Stimulated activated CD8-positive, alpha-beta memory T cell treated with anti-CD3 and anti-CD28 coated beads, Interleukin-15, amount 100 ng/mL, for 48 hours (primary cell): ENCODE measurements around the gene POU6F2.

Experiments
- DNase-seq, 2 donors: peaks; one replicate each; pipeline ENCODE4 v3.0.0-alpha.2; 2020; ENCODE audit warnings: low read depth in 2 of 2

The POU6F2 gene

DNA sequence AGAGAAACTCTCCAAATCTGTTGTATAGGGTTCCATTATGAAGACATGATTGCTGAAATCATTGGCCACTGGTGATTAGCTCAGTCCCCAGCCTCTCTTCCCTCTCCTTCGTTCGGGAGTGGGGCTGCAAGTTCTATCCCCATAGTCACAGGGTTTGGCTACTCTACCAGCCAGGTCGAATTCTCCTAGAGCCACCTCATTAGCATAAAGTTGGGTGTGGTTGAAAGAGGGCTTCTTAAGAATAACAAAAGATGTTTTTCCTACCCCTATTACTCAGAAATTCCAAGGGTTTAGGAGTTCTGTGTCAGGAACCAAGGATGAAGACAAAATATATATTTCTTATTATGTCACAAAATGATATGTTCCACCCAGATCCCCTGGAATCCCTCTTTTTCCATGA lies 422.3 kb downstream of the POU6F2 start:
- no peak for DNase-seq

DNA sequence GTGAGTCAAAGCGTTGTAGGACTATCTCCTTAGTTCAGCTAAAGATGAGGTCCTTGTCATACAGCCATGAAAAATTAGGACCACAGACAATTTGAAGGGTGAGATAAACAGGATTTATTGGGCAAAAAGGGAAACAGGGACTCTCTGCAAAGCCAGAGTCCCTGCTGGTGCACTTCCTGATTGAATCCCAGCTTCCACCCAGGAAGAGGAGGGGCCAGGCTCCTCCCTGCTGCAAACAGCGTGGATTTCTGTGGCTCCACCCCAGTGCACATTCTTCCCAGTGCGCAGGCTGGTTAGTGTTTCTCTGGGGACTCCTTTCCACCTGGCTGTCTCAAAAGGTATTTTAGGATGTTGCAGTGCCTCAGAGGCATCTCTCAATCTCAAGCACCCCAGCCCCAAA lies 423.1 kb downstream of the POU6F2 start:
- DNase-seq: no peak

DNA sequence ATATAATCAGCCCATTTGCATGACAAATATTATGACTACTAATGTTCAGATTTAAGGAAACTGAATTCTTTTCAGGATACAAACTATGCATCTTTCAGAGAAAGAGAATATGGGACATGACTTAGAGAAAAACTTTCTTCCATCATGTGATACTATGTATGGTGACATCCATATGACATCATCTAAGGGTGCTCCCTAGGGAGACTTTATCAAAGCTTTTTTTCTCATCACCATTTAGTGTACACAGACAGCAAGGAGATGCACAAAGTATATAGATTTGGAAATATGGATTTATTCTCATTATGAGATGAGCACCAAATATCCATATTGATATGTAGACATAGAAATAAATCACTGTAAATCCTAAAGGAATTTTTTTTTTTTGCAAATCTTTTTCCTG lies 424.3 kb downstream of the POU6F2 start:
- no peak for DNase-seq

DNA sequence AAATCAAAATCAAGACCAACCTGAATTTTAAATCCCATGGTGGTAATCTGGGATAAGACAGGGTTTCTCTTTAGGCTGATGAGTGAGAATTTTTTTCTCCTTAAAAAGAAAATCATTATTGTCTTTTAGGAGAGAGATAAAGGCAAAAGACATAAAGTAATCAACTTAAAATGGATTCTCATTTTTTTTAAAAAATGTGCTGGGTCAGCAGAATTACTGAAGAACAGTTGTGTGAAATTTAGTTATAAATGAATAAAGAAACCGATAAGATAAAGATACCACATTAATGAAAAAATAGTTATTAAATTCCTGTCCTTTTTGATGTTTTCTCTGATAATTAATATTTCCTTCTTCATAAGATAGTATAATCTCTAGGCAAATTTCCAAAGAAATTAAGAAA lies 427.2 kb downstream of the POU6F2 start:
- no peak for DNase-seq

DNA sequence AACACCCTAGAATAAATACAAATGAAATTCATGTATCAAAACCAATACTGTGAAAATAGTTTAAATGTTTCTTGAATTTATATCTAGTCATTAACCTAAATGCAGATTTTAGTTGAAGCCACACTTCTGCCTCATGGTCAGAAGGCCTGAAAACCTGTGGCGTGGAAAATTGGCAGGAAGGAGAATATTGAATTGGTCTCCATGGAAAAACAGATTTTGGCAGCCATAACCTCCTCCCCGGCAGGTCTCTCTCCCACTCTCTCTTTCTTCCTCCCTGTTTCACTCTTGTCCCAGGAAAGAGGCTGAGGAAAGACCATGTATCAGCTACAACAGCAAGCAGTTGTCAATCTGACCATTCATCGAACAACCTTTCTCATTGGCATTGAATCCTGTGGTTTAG lies 427.9 kb downstream of the POU6F2 start:
- DNase-seq: no peak

DNA sequence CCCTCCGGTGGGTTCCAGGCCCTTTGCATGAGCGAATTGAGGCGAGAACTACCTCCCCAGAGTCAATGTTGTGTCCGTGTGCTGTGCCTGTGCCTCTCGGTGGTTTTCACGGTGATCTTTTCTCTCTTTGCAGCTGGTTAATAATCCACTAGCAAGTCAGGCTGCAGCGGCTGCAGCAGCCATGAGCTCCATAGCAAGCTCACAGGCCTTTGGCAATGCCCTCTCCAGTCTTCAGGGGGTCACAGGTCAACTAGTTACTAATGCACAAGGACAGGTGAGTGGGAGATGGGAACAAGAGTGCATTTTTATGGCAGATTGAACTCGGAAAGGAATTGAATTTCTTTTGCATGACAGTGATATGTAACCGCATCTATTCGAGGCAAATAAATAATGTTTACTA lies 428.8 kb downstream of the POU6F2 start:
- DNase-seq: no peak

DNA sequence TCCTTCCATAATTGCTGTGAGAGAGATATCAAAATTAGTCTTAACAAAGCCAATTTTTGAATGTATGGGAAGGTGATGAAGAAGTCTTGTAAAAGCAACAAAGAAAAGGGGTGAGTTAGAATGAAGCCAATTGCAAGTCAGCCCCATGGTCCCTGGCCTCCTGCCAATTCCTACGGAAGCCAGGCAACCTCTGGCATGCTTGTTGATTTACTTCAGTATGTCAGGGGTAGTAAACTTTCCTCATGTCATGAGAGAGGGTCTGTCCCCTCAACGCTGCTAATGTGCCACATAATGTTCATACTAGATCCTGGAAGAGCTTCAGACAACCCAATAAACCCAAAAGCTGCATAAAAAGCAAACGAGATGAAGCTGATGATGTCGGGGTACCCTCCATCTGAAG lies 429.4 kb downstream of the POU6F2 start:
- DNase-seq: no peak

DNA sequence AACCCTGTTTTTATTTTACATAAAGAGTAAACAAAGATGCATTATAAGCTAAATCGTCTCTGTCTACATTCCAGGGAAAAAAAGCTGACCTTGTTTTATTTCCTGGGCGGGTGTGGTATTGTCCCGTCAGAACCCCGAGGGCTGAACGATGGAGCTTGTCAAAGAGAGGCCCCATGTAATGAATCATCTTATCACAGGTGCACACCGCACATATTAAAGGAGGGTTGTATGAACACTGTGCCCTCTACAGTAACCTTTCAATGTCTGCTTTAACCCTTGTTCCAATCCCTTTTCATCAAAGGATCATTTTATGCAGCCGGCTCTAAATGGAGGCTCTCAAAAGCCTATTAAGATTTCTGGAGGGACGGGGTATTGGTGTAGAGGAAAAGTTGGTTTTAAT lies 430.0 kb downstream of the POU6F2 start:
- no peak for DNase-seq

DNA sequence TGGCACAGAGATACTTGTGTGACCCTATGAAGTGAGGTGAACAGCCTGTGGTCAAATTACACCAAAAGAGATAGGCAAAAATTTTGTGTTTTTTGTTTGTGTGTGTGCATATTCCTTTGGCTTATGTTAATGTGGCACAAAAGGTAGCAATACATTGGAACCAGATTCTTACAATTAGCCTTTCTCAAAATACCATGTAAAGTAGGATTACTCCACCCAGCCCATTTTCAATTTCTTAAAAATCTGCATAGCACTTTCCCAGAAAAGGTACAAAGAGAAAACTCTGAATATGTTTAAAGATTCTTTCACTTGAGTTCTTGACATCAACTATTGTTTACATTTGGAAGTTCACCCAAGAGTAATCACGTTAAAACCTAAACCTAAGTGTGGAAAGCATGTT lies 431.2 kb downstream of the POU6F2 start:
- no peak for DNase-seq

DNA sequence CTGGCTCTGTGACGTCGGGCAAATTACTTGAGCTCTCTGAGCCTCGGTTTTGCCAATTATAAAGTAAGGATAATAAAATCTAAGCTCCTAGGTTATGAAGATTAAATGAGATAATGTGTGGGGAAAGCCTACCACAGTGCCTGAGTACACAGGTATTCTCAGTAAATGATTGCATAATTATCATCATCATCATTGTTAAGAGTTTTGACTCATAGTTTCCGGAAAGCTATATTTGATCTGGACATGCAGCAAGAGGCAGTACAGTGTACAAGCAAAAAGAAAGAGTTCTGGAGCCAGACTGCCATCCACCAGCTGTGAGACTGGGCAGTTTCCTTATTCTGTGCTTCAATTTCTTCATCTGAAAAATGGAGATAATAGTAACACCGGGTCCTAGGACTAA lies 432.9 kb downstream of the POU6F2 start:
- DNase-seq: no peak

DNA sequence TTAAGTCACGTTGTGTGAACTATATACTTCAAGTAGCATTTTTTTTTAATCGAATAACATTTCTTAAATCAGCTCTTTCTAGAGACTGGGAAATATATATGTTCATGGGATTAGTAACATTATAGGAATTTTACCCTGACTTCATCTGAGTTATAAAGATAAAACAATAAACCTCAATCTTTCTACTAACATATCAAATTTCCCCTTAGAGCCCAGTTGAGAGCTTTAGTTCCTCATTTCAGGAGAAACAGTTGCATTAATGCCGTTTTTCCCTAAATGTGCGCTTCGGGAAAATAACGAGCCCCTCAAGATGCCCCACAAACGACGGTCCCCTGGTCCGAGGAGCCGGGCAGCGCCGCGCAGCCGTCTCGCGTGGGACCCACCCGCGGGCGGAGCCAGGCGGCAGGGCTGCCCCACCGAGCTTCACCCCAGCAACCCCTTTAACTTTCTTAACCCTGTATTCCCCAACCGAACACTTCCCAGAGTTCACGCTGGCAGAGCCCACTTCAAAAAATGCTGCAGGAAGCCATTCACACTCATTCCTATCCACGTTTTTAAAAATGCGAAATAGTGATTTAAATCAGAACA lies 436.0 kb downstream of the POU6F2 start:
- no peak for DNase-seq

DNA sequence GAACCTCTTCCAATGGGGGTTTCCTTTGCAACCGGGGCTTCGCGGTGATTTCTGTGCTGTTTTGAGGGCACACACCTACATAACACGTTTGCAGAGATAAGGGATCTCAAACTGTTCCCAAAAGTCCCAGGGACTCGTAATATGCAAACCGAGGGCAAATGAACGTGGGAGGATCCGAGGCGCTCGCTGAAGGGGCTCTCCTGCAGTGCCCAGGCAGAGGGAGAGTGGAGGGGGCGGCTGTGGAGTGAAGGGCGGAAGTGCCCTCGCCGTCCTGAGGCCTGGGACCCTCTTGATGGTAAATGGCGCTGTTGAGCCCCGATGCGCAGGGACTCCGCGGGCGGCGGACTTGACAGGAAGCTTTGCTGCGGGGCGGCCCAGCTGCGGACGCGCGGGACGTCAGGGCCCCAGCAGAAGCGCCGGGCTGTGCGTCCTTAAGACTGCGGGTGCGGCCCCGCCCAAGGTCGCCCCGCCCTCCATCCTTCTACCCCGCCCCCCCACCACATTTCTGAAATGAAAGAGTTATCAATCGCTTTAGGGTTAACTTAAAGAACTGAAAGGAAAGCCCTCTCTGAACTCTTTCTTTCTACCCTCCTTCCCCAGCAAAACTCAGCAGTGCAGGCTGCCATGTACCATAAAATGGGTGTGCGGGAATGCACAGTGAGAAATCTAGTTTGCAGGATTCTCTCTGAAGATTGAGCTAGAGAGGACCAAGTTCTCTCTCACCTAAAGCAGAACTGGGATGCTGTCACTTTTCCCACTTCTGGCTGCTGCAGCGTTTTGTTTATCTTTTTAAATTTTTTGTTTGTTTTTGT lies 436.7 kb downstream of the POU6F2 start:
- peak; percentile 34 to 35 for DNase-seq

DNA sequence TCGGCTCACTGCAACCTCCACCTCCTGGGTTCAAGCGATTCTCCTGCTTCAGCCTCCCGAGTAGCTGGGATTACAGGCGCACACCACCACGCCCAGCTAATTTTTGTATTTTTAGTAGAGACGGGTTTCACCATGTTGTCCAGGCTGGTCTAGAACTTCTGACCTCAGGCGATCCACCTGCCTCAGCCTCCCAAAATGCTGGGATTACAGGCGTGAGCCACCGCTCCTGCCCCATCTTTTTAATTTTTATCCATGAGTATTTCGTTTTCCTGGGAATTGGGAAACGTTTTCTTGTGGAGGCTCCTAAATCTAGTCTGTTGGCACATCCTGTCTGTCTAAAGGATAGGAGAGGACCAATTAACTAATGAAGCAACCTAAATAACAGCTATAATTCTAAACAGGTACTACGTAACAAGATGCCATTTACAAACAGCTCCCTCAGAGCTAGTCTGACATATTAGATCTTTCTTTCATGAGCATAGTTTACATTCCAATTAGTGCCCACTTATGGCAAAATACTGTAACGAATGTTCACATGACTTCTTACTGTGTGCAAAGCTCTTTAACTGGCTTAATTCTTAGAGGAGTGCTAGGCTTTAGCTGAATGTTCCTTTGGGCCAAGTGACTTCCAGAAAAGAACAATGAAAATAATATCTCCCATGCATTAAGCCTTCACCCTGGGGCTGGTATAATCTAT lies 437.5 kb downstream of the POU6F2 start:
- no peak for DNase-seq

DNA sequence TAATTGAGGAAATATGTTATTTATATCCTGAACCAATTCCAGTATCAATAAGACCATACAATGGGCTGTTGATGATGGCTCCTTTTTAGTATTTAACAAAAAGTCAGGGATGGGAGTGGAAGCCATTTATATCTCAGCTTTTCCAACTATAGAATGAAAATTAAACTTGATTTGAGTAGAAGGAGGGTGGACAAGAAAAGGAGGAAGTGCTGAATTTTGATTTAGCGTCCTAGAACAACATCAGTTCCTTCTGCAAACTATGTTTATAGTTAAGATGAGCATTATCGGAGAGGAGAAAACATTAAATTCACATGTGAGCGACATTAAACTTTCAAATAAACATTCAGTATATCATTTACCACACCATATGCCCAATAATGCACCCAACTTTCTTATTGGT lies 439.2 kb downstream of the POU6F2 start:
- DNase-seq: no peak

DNA sequence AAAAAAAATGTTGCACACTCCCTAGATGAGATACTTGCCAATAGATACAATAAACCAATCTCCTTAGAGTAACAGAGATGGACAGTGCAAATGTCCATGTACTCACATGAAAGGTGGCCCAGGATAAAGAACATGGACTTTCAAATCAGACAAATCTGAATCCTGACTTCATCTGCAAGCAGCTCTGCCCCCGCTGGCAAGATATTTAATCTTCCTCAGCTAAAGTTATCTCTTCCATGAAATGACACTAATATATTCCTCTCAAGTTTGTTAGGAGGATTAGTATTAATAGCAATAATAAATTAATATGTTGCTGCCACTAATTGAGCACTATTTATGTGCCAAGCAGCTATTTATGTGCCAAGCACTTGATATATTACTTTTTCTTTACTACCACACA lies 439.9 kb downstream of the POU6F2 start:
- DNase-seq: no peak

DNA sequence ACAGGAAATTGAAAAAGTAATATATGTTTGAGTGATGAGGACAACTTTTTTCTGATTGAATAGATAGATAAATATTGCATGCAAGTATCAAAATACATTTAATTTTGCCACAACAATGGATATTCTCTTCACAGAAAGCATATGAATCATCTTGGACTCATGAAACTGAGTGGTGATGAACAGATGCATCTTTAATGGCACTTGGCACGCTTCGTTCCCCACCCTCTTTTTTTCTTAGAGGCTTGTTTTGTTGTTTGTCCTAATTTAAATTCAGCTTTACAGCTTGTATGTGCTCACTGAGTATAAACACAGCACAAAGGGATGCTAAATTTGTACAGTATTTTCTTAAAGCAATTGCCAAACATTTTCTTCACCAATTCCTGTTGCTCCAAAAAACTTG lies 443.5 kb downstream of the POU6F2 start:
- no peak for DNase-seq

DNA sequence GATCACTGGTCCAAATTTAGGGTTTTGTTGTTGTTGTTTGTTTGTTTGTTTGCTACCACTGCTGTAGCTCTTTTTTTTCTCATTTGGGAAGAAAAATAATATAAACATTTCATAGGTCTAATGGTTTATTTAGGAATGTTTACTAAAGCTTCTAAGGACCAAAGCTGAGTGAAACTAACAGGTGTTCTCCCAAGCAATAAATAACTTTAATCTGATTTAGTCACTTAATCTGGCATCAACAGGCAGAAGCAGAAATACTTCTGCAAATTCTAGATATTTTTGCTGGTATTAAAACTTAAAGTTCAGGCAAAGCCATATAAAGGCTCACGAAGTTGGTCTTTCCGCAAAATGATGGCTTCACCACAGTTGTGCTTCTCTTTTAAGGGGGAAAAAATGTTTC lies 444.0 kb downstream of the POU6F2 start:
- DNase-seq: no peak

DNA sequence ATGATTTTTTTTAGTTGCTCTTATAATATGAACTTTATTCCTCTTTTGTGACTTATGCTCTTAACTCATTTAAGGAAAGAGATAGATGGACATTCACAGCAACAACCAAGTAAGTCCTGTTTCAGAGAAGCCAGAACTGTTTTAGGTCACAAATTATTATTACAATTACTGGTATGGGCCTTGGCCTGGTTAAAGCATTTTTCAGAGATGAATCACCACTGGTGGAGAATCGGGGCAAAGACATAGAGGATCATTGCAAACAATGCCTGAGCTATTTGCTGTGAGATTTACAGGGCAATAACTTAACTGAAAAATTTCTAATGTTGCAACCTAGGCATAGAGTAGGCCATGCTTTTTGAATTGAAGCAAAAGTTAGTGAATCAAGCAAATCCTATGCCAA lies 450.5 kb downstream of the POU6F2 start:
- DNase-seq: no peak

DNA sequence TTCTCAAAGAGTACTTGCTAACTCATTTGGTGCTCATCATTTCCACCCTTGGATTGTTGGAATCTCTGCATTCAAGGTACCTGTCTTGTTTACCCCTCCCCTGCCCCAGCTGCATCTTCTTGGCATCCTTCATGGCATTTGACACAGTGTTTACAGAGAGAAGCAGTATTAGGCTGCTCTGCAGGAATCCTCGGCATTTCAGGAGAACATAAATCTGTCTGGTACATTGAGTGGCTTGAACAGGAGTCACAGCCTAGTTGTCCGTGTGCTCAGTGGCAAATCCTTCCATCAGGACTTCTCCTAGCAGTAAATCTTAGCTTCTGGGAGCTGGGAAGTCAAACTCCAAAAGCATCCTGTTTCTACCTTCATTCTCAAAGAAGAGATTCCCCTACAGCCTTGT lies 451.7 kb downstream of the POU6F2 start:
- no peak for DNase-seq

DNA sequence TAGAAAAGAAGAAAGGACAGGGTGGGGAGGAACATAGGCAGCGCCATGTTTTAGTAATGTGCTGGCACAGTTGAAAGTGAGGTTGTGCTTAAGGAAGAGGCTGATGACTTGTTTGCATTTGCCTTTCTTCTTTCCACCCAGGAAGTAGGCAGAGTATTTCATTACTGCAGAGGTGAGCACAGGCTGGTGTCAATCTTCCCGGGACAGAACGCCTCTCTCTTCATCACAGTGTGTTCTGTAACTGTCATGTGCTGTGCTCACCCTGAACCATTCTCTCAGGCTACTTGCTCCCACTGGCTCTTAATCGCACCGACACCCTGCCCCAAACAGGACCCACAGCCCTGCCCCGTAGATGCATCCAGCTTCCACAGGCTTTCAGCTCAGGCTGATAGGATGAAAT lies 452.7 kb downstream of the POU6F2 start:
- no peak for DNase-seq

DNA sequence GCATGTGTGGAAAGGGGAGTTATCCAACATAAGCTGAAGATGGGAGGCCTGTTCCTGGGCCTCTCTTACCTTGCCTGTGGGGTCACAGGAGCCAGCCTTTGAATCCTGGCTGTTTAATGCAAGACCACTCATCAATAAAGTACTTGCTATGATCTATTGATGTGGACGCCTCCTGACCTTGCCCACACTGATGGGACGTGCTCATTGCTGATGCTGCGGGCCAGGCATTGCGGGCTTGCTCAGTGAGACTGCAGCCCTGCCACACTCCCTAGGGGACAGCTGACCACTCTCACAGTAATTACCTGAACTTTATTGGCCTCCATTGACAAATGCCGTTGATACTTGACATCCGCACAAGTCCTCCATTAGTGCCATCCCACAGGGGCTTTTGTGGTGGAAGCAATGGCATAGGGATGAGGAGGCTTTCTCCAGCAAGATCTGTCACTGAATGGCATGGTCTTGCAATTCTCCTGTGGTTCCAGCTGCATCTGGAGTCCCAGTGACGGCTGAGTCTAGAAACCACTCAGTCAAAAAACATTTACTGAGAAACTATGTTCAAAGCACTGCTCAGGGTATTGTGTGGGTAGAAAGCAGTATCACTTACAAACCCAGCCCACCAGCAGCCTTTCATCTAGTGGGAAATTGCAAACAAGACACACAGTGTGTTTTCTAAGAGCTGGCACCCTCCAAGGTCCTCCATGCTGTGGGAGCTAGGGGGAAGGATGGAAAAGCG lies 453.4 kb downstream of the POU6F2 start:
- DNase-seq: no peak

DNA sequence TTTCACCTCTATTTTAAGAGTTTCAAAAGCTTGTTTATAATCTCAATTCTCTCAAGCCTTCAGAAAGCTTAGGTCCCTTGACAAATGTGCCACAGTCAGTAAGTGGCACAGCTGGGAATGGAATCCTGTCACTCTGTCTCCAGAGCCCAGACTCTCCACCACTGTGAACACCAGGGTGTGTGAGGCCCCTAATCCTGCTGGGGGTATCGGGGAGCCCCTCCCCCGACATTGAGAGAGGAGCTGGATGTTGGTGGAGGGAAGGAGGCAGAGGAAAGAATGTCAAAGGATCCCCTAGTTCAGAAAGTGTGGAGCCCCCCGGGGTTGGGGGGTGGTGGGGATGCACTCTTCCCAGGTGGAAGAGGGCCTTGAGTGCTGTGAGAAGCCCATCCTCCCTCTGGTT lies 454.7 kb downstream of the POU6F2 start:
- no peak for DNase-seq
